SIG-M5 (cell line): ENCODE results near the gene PRKAG3.

Source experiments
- DNase-seq: peaks from one replicate; lab custom pipeline; 2025; lab: John Stamatoyannopoulos, UW

Gene PRKAG3

DNA sequence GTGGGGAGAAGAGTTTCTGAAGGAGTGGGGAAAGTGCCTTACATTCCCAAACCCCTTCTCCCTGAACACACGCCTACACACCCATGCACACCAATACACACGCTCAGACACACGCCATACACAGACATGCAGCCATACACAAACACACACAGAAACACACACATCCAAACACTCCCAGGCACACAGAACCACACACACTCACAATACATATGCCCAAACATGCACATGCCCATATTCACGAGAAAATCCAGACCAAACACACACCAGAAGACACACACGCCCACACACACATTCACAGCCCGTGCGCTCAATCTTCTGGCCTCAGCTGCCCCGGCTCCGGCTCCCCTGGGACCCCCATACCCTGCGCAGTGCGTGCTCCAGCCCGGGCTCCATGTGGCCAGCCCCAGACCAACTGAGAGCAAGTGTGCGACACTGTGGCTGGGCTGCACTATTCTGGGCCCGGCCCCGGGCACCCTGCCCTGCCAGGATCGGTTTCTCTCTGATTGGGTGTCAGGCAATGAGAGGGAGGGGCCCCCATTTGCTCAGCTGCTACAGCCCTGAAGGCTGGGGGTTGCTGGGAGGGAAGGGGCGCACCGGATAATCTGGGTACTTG, at the start of gene PRKAG3:
Gene PRKAG3 (minus strand): TSS at position 426 of the 613 bp plus-strand sequence.
- no peak for DNase-seq

DNA sequence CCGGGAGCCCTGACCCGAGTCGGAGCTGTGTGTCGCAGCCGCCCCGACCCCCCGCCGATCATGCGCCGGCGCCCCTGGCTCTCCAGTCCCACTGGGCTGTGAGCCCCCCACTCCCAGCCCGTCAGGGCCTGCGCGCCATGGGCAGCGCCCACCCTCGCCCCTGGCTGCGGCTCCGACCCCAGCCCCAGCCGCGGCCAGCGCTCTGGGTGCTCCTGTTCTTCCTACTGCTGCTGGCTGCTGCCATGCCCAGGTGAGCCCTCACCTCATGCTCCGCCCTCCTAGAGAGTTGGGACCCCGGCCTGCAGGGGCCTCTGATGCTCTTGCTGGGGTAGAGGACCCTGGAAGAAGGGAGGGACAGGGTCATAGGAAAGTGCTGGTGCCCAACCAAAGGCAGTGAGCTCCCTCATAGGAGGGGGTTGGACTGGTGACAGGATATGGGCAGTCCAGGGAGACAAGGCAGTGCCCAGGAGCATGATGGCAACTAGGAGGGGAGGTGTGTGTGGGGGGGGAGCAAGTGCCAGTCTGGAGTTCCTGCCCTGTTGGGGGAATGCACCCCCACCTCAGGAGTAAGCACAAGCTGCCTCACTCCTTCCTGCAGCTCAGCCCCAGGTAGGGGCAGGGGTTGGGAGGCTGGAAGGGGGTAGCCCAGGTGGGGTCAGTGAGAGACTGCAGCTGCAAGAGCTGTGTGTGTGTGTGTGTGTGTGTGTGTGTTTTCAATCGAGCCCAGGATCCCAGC, 49.4 kb upstream of the PRKAG3 start:
- no peak for DNase-seq

GRCh38 chr2:218880102-218880858, 48.7 kb upstream of the PRKAG3 start, which contains the start of gene WNT10A:
Gene WNT10A, plus strand, starts transcription at chr2:218880852. Its CDS starts 144 bp downstream, at chr2:218880996.
- DNase-seq: no peak

DNA sequence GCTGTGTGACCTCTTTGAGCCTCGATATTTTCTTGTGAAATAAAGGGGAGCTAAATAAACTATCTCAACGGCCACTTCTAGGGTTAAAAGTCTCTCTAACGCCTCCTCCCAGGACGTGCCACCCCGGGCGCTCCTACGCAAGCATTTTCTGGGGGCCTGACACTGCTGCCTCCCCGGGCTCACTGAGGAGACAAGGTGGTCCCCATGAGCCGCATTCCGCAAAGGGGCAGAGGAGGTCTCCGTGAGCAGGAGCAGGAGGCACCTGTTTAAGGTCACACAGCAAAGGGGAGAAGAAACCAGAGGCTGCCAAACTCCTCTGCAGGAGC, 48.1 kb upstream of the PRKAG3 start:
- DNase-seq: no peak

DNA sequence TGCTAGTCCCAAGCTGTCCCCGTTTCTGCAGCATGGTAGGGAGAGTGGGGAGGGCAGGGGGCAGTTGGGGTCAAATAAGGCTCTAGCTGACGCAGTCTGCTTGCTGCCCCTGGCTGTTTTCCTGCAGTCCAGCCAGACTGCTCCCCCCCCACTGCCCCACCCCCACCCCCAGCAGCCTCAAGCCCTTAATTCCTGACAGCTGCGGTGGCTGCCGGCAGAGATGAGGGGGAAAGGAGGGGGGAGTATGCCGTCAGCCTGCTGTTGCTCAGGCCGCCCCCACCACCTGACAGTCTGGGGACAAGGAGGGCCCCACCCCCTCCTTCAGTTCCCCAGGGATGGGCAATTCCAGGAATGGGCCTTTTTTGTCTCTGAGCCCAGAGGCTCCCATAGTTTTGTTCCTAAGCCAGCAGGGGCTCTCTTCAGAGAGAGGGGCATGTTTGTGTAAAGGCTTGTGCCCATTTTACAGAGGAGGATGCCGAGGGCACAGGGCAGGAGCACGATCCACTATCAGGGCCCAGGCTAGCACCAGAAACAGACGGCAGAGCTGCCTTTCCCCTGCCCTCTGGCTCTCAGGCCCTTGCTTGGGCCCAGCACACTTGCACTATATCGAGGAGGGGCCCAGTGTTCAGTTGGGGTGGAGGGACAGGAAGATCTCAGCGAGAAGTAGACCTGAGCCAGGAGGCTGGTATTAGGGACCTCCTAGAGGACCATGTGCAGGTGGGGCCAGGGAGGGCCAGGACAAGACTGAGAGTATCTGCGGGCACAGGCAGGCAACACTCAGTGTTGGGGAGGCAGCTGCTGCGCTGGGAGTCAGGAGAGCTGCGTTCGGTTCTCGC, 47.5 kb upstream of the PRKAG3 start:
- DNase-seq: no peak

GRCh38 chr2:218878486-218878885, 46.9 kb upstream of the PRKAG3 start:
- DNase-seq: no peak

GRCh38 chr2:218877891-218878290, 46.3 kb upstream of the PRKAG3 start:
- no peak for DNase-seq

- no peak for DNase-seq
Measured at GRCh38 chr2:218877331-218877730, 45.7 kb upstream of the PRKAG3 start.

GRCh38 chr2:218876562-218877219, 45.1 kb upstream of the PRKAG3 start:
- no peak for DNase-seq

GRCh38 chr2:218875692-218876246, 44.2 kb upstream of the PRKAG3 start:
- no peak for DNase-seq

- no peak for DNase-seq
Measured at GRCh38 chr2:218873359-218874194, 42.0 kb upstream of the PRKAG3 start.

- DNase-seq: no peak
Measured at GRCh38 chr2:218872645-218873358, 41.2 kb upstream of the PRKAG3 start.

DNA sequence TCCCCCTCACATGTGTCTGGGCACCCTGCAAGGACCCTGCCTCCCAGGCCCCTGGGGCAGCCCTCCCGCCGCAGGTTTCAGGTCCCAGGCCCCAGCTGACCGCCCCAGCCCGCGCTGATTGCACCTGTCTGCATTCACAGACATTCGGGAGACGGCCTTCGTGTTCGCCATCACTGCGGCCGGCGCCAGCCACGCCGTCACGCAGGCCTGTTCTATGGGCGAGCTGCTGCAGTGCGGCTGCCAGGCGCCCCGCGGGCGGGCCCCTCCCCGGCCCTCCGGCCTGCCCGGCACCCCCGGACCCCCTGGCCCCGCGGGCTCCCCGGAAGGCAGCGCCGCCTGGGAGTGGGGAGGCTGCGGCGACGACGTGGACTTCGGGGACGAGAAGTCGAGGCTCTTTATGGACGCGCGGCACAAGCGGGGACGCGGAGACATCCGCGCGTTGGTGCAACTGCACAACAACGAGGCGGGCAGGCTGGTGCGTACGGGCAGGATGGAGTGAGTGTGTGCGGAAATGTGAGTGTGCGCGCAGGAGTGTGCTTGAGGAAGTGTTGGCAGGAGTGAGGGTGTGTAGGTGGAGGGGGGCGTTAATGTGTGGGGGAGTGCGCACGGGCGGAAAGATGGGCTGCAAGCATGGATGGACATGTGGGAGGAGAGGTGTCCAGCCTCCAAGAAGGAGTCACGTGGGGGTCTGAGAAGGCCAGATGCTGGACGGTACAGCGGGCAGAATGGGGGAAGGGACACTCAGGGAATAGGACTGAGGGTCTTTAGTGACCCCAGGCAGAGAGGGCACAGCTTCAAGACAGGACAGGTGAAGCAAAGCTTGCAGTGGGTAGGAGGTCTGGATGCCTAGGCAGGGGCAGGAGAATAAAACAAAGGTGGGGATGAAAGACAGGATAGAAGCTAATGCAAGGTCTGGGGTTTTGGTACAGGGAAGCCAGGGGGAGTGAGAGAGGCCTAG, 40.0 kb upstream of the PRKAG3 start:
- DNase-seq: no peak

DNA sequence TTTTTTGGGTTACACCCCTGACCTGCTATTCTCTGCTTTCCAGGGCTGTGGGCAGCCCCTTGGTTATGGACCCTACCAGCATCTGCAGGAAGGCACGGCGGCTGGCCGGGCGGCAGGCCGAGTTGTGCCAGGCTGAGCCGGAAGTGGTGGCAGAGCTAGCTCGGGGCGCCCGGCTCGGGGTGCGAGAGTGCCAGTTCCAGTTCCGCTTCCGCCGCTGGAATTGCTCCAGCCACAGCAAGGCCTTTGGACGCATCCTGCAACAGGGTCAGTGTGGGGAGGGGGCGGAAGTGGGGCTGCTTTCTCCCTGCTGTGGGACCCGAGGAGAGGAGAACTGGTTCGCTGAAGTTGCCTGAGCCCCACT, 39.4 kb upstream of the PRKAG3 start:
- no peak for DNase-seq

GRCh38 chr2:218869064-218869463, 37.5 kb upstream of the PRKAG3 start:
- no peak for DNase-seq

DNA sequence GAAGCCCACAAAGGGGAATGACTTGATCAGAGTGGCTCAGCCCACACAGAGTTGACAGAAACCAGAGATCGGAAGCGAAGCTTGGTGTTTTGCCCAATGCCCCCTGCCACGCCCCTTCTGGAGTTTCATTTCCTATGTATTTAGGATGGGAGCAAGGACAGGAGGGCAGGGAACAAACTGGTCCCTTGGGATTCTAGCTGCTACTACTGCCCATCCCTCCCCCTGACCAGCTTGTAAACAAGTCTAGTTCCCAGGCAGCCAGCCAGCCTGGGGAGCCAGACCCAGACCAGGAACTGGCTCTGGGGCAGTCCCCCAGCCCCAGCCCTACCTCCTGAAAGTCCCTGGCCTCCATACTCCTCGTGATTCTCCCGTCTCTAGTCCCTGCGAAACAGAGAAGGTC, 36.3 kb upstream of the PRKAG3 start:
- no peak for DNase-seq

DNA sequence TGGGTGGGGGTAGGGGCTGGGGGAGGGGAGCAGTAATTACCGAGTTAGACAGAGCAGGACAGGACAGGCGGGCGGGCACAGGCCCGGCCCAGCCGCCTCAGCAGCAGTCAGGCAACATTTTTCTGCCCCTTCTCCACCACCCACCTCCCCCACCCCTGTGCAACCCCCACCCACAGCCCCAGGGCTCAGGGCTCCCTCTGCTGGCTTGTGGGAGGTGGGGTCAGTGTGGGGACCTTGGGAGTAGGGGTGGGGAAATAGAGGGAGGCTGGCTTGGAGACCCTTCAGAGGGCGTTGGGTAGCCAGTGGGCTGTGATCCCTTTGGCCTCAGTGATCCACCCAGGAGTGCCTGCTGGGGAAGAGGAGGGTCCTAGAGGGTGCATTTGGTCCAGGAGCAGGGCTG, 34.4 kb upstream of the PRKAG3 start:
- DNase-seq: no peak

- DNase-seq: no peak
Measured at GRCh38 chr2:218865396-218865795, 33.8 kb upstream of the PRKAG3 start.
